C4-2B (cell line): Measurements from ENCODE around the gene LHFPL2.

ENCODE experiments used
- ZFX ChIP-seq: fragments of 450-650 bp; IDR thresholded peaks from 2 replicates; pipeline ENCODE4 v1.6.1; 2017
- TF ChIP-seq, protein P1 (sequence below): fragments of 450-650 bp; conservative IDR thresholded peaks from 2 replicates; pipeline ENCODE4 v1.5.1; 2017; ENCODE audit warnings: mild to moderate bottlenecking

DNA sequence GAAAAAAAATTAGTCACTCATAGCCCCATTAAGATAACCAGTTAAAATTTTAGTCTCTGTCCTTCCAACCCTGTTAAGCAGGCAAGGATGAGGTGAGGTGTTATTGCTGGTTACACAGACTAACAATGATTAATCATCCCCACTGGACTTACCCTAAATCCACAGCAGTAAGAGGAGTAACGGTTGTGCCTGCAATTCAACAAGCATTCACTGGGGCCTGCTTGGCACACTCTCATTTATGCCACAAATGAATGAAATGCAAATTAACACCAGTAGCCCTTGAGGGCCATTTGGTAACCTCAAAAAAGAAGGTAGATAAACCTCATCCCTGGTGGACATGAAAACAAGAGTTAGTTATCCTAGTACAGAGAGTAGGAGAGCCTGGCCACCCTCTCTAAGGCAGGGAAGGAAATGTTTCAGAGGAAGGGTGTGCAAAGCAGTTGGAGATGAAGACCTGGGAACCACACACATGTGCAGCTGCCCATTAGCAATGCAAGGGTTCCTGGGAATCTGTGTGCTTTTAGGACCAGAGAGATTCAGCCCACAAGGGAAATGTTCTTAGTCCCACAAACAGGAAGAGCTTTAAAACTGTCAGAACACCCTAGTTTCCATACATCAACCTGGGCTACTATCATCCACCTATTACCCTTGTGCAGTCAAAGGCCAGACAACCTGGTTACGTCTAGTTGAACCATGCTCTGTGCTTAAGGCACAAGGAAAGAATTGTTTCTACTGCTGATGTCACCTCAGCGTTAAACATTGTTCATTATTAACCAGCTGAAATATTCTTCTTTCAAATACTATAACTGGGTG, 7.7 kb downstream of the LHFPL2 start:
- TF ChIP-seq, protein P1, sequence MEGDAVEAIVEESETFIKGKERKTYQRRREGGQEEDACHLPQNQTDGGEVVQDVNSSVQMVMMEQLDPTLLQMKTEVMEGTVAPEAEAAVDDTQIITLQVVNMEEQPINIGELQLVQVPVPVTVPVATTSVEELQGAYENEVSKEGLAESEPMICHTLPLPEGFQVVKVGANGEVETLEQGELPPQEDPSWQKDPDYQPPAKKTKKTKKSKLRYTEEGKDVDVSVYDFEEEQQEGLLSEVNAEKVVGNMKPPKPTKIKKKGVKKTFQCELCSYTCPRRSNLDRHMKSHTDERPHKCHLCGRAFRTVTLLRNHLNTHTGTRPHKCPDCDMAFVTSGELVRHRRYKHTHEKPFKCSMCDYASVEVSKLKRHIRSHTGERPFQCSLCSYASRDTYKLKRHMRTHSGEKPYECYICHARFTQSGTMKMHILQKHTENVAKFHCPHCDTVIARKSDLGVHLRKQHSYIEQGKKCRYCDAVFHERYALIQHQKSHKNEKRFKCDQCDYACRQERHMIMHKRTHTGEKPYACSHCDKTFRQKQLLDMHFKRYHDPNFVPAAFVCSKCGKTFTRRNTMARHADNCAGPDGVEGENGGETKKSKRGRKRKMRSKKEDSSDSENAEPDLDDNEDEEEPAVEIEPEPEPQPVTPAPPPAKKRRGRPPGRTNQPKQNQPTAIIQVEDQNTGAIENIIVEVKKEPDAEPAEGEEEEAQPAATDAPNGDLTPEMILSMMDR = no peak
- no peak for TF ChIP-seq ZFX
